ENCODE measurements around the gene MLYCD. TPM values are rescaled to one million over a fixed set of nuclear protein-coding genes. Genes with fewer than 3 reads are reported as not detected.

The MLYCD gene
- total RNA-seq, 4 donors from 2014 or later: 2.7 to 8.6 (median 2.9) TPM

- H3K27ac ChIP-seq: no peak overlapping the region
- H3K4me1 ChIP-seq: peaks cover 0 to 15% (median 0%) of the 10 kb centered on the region in 3 donors
- H3K36me3 ChIP-seq: no peaks in the 10 kb centered on the region
- H3K9me3 ChIP-seq: no peaks in the 10 kb centered on the region
- no peak for TF ChIP-seq POLR2A (IDR thresholded peaks at IDR 0.05)
- TF ChIP-seq, protein P1, sequence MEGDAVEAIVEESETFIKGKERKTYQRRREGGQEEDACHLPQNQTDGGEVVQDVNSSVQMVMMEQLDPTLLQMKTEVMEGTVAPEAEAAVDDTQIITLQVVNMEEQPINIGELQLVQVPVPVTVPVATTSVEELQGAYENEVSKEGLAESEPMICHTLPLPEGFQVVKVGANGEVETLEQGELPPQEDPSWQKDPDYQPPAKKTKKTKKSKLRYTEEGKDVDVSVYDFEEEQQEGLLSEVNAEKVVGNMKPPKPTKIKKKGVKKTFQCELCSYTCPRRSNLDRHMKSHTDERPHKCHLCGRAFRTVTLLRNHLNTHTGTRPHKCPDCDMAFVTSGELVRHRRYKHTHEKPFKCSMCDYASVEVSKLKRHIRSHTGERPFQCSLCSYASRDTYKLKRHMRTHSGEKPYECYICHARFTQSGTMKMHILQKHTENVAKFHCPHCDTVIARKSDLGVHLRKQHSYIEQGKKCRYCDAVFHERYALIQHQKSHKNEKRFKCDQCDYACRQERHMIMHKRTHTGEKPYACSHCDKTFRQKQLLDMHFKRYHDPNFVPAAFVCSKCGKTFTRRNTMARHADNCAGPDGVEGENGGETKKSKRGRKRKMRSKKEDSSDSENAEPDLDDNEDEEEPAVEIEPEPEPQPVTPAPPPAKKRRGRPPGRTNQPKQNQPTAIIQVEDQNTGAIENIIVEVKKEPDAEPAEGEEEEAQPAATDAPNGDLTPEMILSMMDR (IDR thresholded peaks at IDR 0.05): no peak
- H3K27me3 ChIP-seq: no peaks in the 10 kb centered on the region
- DNase-seq: no peak
- 60 to 69% methylated on average over 2 to 3 of the region's 10 CpGs for WGBS, 2 donors
- H3K4me3 ChIP-seq: no peak overlapping the region
- intact Hi-C loops (cut with DNase I): no loop called here
Observed at GRCh38 chr16:83943516-83944050, 44.7 kb downstream of the MLYCD start.

- WGBS, 2 donors: 73 to 87% methylated on average over 10 of the region's 10 CpGs
- Histone ChIP-seq H3K36me3 (no peaks in the 10 kb centered on the region), H3K4me1 (peaks cover 0 to 15% (median 0%) of the 10 kb centered on the region in 3 donors), H3K4me3 (no peak overlapping the region), H3K27ac (no peak overlapping the region), H3K27me3 (no peaks in the 10 kb centered on the region), H3K9me3 (no peaks in the 10 kb centered on the region)
- no peak for TF ChIP-seq POLR2A (IDR thresholded peaks at IDR 0.05)
- TF ChIP-seq, protein P1 (IDR thresholded peaks at IDR 0.05): no peak
- DNase-seq: no peak
- intact Hi-C loops (cut with DNase I): no loop called here
Observed at GRCh38 chr16:83945587-83945986, 46.7 kb downstream of the MLYCD start.

- intact Hi-C loops (cut with DNase I): no loop called here
- Histone ChIP-seq H3K4me1 (peaks cover 0 to 15% (median 0%) of the 10 kb centered on the region in 3 donors), H3K36me3 (no peaks in the 10 kb centered on the region), H3K27ac (no peak overlapping the region), H3K9me3 (no peaks in the 10 kb centered on the region), H3K4me3 (no peak overlapping the region), H3K27me3 (no peaks in the 10 kb centered on the region)
- DNase-seq: no peak
- WGBS, 2 donors: 77 to 82% methylated on average over 11 to 18 of the region's 24 CpGs
- no peak for TF ChIP-seq POLR2A (IDR thresholded peaks at IDR 0.05)
- TF ChIP-seq, protein P1 (IDR thresholded peaks at IDR 0.05): no peak
Observed at GRCh38 chr16:83946154-83946780, 47.4 kb downstream of the MLYCD start.

DNA sequence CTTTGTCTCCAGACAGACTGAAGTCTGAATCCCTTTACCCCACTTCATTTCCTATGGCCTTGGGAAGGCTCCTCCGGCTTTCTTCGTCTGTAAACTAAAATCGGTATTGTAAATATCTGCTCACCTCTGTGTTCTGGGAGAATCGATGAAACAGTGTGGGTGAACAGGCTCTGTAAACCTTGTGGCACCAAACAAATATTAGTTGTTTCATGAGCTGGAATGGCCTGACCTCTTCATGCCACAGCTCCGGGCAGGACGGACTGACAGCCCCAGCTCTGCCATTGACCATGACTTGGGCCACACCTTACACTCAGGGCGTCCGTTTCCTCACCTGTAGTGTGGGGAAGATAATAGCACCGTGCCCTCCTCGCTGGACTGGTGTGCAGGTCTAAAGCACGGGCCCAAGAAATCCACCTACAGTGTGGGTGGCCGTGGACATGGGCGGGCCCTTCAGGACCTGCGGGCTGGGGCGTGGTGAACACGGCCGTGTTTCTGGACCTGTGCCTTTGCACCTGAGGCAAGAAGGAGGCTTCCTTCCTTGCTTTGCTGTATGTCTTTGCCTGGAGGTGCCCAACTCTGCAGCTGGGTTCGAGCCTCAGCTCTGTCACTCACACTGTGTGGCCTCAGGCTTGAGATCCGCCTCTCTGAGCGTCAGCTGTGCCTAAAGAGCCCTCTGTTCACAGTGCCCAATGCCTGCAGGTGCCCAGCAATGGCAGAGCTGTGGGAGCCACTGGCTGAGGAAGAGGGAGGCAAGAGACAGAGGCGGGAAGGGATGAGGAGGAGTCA is 48.1 kb downstream of the MLYCD start:
- intact Hi-C loops (cut with DNase I): no loop called here
- H3K9me3 ChIP-seq: no peaks in the 10 kb centered on the region
- no peaks in the 10 kb centered on the region for H3K36me3 ChIP-seq
- no peaks in the 10 kb centered on the region for H3K27me3 ChIP-seq
- H3K4me1 ChIP-seq: peaks cover 0 to 15% (median 0%) of the 10 kb centered on the region in 3 donors
- WGBS, 2 donors: 60 to 77% methylated on average over 10 to 12 of the region's 21 CpGs
- H3K27ac ChIP-seq: no peak overlapping the region
- TF ChIP-seq, protein P1 (IDR thresholded peaks at IDR 0.05): no peak
- no peak for DNase-seq
- no peak overlapping the region for H3K4me3 ChIP-seq

GRCh38 chr16:83947642-83948234 is 48.8 kb downstream of the MLYCD start:
- no peaks in the 10 kb centered on the region for H3K9me3 ChIP-seq
- intact Hi-C loops (cut with DNase I): no loop called here
- H3K27ac ChIP-seq: no peak overlapping the region
- DNase-seq: no peak
- no peak overlapping the region for H3K4me3 ChIP-seq
- H3K36me3 ChIP-seq: no peaks in the 10 kb centered on the region
- H3K27me3 ChIP-seq: no peaks in the 10 kb centered on the region
- H3K4me1 ChIP-seq: peaks cover 5 to 22% (median 6%) of the 10 kb centered on the region in 3 donors
- no peak for TF ChIP-seq POLR2A (IDR thresholded peaks at IDR 0.05)
- TF ChIP-seq, protein P1 (IDR thresholded peaks at IDR 0.05): no peak
- WGBS, 2 donors: 87 to 89% methylated on average over 6 to 10 of the region's 14 CpGs
